Mucosa of gallbladder (tissue), 1 donor: ENCODE data around the gene TMEM72. TPM values are rescaled to one million over a fixed set of nuclear protein-coding genes. Genes with fewer than 3 reads are reported as not detected.
A peak's percentile ranks its signal among the peaks of the same experiment; 100 is the strongest.

Source experiments
- DNase-seq: peaks from one replicate; pipeline ENCODE4 v3.0.0-alpha.2; 2020; ENCODE audit warnings: low spot score
- total RNA-seq: library from RNA; stranded (reverse); gene quantifications from one replicate; pipeline ENCODE4 v1.2.1, GENCODE V29; 2021
- donor health status: DM: no; HTN: no; CAD: no.

The TMEM72 gene
- total RNA-seq, 1 donor from 2014 or later, result not detected

- peak; percentile 94 for DNase-seq
Observed at GRCh38 chr10:44978570-44979280, 67.6 kb downstream of the TMEM72 start, which contains the start of gene DEPP1. DEPP1 (minus strand) TSS chr10:44978809; CDS start chr10:44978030, 779 bp downstream.

GRCh38 chr10:44979281-44980191 lies 68.4 kb downstream of the TMEM72 start:
- no peak for DNase-seq

- DNase-seq, result no peak
Observed at GRCh38 chr10:44980309-44981171, 69.4 kb downstream of the TMEM72 start.

- DNase-seq, result no peak
Observed at GRCh38 chr10:44981172-44982113, 70.3 kb downstream of the TMEM72 start.

GRCh38 chr10:44982114-44982460 lies 71.0 kb downstream of the TMEM72 start:
- no peak for DNase-seq

GRCh38 chr10:44982496-44982895 lies 71.4 kb downstream of the TMEM72 start:
- no peak for DNase-seq

- DNase-seq, result no peak
Observed at GRCh38 chr10:44983066-44983894, 72.1 kb downstream of the TMEM72 start.

GRCh38 chr10:44983895-44984278 lies 72.8 kb downstream of the TMEM72 start:
- DNase-seq, result no peak

- no peak for DNase-seq
Observed at GRCh38 chr10:44984671-44985101, 73.5 kb downstream of the TMEM72 start.

GRCh38 chr10:44985175-44985681 lies 74.1 kb downstream of the TMEM72 start:
- DNase-seq, result no peak

- no peak for DNase-seq
Observed at GRCh38 chr10:44986179-44986578, 75.0 kb downstream of the TMEM72 start.

Other genes with a start within 250 kb of the TMEM72 start
- 41.9 TPM for gene RASSF4, start 48.5 kb downstream of the TMEM72 start, total RNA-seq
- gene DEPP1, start 67.5 kb downstream of the TMEM72 start, total RNA-seq, result 45.8 TPM
- gene ZNF22, start 89.6 kb downstream of the TMEM72 start, total RNA-seq, result 16.5 TPM